H1 (cell line): ENCODE measurements around the gene PSMD13.

Experiments used
- BRCA1 ChIP-seq: IDR thresholded peaks from 2 replicates; pipeline ENCODE4 v1.6.1; 2012; ENCODE audit warnings: low read depth, low read length, improper control_type of control experiment
- EGR1 ChIP-seq: IDR thresholded peaks from 2 replicates; pipeline ENCODE4 v1.6.1; 2011; ENCODE audit warnings: low read depth, low read length, borderline replicate concordance
- POLR2A ChIP-seq, 2 experiments: IDR thresholded peaks; 1 replicate in 1 of 2; 2 replicates in 1 of 2; pipeline ENCODE4 v1.6.1; 2011; ENCODE audit warnings: low read depth in 2 of 2, low read length in 2 of 2, mild to moderate bottlenecking in 2 of 2; ENCODE audit errors: control extremely low read depth in 1 of 2
- POLR2AphosphoS5 ChIP-seq: IDR thresholded peaks from 2 replicates; pipeline ENCODE4 v1.6.1; 2011; ENCODE audit warnings: low read depth, low read length
- RXRA ChIP-seq: IDR thresholded peaks from 2 replicates; pipeline ENCODE4 v1.6.1; 2011; ENCODE audit warnings: low read depth, mild to moderate bottlenecking, low read length, moderate library complexity; ENCODE audit not compliant: insufficient read depth
- YY1 ChIP-seq: IDR thresholded peaks from 2 replicates; pipeline ENCODE4 v1.6.1; 2011; ENCODE audit warnings: low read depth, mild to moderate bottlenecking, low read length
- TF ChIP-seq, protein P1 (sequence below), 3 experiments: IDR thresholded peaks; 1 replicate in 2 of 3; 2 replicates in 1 of 3; pipeline versions ENCODE4 v1.5.1 to v1.6.1; 2011; ENCODE audit warnings: low read length in 3 of 3, mild to moderate bottlenecking in 3 of 3, inconsistent platforms in 2 of 3, low read depth in 1 of 3, moderate library complexity in 1 of 3; ENCODE audit not compliant: insufficient read depth in 1 of 3; ENCODE audit errors: control extremely low read depth in 1 of 3

DNA sequence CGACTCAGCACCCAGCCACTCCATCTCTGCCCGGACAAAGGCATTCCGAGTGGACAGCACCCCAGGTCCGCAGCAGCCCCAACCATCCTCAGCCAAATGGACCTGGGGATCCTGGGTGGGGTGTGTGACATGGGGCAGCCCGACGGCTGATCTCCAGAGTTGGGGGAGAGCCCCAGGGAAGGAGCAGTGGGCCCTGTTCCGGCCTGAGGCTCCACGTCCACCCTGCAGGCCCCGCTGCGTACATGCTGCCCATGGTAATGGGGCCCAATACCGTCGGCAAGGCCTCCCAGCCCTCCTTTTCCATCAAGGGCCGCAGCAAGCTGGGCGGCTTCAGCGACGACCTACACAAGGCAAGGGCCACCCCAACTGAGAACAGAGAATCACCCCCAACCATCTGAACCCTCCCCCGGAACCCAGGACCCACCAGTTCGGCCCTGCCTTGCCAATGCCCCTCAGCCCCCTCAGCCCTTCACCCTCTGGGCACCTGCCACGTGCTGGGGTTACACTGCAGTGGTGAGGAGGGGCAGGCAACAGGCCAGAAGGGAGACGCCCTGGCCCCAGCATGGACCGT lies 38.5 kb upstream of the PSMD13 start:
- TF ChIP-seq RXRA: no peak
- TF ChIP-seq YY1: no peak
- TF ChIP-seq POLR2A (IDR thresholded peaks at IDR 0.05; ENCODE audit: control extremely low read depth in 1 of 2, low read depth in 2 of 2, low read length in 2 of 2): no peak
- no peak for TF ChIP-seq POLR2AphosphoS5
- TF ChIP-seq, protein P1, sequence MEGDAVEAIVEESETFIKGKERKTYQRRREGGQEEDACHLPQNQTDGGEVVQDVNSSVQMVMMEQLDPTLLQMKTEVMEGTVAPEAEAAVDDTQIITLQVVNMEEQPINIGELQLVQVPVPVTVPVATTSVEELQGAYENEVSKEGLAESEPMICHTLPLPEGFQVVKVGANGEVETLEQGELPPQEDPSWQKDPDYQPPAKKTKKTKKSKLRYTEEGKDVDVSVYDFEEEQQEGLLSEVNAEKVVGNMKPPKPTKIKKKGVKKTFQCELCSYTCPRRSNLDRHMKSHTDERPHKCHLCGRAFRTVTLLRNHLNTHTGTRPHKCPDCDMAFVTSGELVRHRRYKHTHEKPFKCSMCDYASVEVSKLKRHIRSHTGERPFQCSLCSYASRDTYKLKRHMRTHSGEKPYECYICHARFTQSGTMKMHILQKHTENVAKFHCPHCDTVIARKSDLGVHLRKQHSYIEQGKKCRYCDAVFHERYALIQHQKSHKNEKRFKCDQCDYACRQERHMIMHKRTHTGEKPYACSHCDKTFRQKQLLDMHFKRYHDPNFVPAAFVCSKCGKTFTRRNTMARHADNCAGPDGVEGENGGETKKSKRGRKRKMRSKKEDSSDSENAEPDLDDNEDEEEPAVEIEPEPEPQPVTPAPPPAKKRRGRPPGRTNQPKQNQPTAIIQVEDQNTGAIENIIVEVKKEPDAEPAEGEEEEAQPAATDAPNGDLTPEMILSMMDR (IDR thresholded peaks at IDR 0.05; ENCODE audit: control extremely low read depth in 1 of 3, insufficient read depth in 1 of 3, low read depth in 1 of 3, low read length in 3 of 3): no peak
- TF ChIP-seq EGR1: no peak
- TF ChIP-seq BRCA1: no peak
